NCI-H2029 treated with DMSO at 0.1 percent for 48 hours (cell line): ENCODE data around the gene TSHZ1.
"Not testable (repeated sequence)": the region's sequence is repeated elsewhere in the genome, so short reads cannot be mapped to it uniquely, and the experiment has no call there.

Experiments
- DNase-seq: peaks from one replicate; lab custom pipeline; 2025; lab: John Stamatoyannopoulos, UW

TSHZ1 gene

GRCh38 chr18:75179819-75180600 lies 30.6 kb upstream of the TSHZ1 start:
- DNase-seq: no peak

DNA sequence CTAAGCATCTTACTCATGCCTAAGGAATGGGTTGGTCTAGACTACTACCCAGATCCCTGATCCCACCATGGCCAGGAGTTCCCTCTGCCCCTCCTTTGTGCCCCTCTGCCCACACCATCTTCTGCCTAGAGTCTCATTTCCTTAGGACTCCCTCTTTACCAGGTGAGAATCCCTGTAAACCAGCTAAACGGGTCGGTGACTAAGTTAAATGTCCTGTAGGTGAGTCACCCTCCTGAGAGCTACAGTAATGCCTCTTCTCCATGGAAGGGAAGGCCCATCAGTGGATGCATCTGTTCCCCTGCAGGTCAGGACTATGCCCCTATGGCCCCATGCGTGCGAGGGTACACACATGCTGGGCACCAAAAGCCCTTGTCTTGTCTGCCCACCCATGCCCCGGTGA lies 27.1 kb upstream of the TSHZ1 start:
- DNase-seq: no peak

GRCh38 chr18:75183973-75184493 lies 26.6 kb upstream of the TSHZ1 start:
- DNase-seq: no peak

DNA sequence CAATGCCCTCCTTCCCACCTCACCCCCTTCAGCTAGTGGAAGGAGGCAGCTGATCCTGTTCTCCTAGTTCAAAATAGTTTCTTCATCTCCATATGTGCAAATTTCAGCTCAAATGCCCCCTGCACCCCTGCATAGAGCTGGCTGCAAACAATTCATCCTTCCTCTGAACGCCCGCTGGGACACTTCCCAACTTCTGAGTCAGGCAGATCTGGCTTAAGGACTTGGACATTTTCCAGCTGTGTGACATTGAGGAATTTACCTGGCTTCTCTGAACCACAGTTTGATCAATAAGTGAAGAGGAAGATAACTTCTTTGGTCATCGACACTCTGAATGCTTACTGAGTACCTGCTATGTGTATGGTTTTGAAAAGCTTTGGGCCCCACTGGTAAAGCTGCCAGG lies 25.1 kb upstream of the TSHZ1 start:
- DNase-seq: no peak

GRCh38 chr18:75187702-75188101 lies 22.9 kb upstream of the TSHZ1 start:
- DNase-seq: not testable (repeated sequence)

- no peak for DNase-seq
Measured at GRCh38 chr18:75189696-75190095, 20.9 kb upstream of the TSHZ1 start.

- DNase-seq: no peak
Measured at GRCh38 chr18:75192899-75193298, 17.7 kb upstream of the TSHZ1 start.

DNA sequence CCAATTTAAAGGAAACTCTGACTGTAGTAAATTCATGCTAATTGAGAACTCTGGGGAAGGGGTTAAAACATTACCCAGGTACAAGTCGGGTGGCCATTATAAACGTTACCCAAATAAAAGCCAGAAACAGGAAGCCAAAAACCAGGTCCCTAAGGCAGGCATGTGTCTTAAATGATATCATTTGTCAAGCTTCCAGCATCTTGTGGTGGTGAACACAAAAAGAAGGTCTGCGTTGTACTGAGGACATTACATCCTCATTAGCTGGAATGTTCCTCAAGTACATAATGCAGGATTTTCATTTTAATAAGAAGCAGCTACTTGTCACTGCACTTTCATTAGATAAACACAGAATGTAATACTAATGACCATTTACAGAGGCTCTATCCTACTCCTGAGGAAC lies 12.6 kb upstream of the TSHZ1 start:
- no peak for DNase-seq

- DNase-seq: no peak
Measured at GRCh38 chr18:75199327-75199726, 11.3 kb upstream of the TSHZ1 start.

GRCh38 chr18:75200071-75200470 lies 10.5 kb upstream of the TSHZ1 start:
- DNase-seq: no peak

- no peak for DNase-seq
Measured at GRCh38 chr18:75200605-75201280, 9.9 kb upstream of the TSHZ1 start.

GRCh38 chr18:75201282-75202270 lies 9.0 kb upstream of the TSHZ1 start:
- peak; percentile 41 for DNase-seq

DNA sequence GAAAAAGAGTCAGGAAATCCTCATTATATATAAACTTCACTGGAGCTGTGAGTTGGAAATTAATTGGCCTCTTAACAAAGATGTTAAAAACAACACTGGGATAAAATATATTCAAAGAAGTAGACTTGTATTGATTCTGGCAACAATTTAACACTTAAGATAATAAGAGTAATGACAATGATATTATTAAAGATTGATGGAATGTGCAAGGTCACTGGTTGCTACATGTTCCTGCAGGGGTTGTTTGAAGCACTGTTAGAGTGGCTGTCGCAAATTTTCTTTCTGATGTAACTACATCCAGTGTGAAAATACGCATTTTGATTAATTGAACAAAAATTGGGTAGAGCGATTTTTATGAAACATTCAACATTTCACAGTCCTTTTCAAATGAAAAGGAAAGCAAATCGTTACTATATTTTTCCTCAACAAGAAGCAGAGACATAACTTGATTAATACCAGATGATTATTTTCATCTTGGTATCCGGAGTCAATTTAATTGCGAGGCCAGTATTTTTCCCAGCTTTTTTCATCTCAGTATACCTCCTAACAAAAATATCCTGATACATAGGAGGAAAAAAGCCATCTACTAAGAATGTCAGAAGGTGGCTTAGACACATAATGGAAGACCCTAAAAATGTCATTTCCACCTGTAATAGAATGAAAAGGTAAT lies 7.8 kb upstream of the TSHZ1 start:
- no peak for DNase-seq

GRCh38 chr18:75203416-75204268 lies 7.0 kb upstream of the TSHZ1 start:
- DNase-seq: no peak

DNA sequence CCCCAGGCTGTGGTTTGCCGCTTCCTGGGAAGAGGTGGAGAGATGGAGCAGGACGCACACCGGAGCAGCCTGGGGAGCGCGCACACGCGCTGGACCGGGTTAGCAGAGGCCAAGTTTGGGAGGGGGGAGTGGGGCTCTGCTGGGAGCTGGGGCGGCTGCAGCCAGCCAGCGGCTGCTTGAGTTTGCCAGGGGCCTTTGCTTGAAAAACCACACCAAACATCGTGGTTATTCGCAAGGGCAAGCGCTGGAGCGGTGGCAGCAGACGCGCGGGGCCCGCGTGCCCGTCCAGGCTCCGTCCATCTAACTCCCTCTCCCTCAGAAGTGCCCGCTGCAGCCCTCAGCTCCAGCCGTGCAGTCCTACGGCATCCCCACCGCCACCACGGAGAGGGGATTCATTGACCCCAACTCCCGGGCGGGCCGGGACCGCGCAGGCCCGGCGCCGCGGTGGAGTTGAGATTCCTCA lies 6.3 kb upstream of the TSHZ1 start:
- no peak for DNase-seq

- DNase-seq: no peak
Measured at GRCh38 chr18:75204732-75205513, 5.7 kb upstream of the TSHZ1 start.

DNA sequence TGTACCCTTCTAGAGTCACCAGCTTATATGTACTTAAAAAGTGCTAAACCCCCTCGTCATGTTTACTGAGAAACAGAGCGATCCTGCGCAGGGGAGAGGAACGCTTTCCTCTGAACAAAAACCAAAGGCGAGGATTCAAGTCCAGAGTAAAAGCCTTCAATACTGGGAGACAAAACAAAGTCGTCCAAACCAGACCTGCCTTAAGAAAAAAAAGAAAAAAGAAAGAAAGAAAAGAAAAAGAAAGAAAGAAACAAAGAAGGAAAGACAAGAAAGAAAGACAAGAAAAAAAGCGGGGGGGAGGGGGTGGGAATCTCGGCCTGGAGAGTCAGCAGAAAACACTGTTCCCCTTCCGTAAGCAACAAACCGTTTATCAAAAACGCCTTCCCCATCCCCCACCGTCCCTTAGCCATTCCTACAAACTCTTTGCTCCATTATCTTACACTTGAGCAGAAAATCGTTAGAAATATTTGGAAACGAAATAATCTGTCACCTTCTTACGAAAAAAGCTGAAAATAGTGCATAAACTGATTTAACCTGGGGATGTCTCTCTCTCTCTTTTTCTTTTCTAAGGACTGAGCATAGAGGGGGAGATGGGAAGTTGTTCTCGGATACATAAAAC lies 5.0 kb upstream of the TSHZ1 start:
- no peak for DNase-seq

DNA sequence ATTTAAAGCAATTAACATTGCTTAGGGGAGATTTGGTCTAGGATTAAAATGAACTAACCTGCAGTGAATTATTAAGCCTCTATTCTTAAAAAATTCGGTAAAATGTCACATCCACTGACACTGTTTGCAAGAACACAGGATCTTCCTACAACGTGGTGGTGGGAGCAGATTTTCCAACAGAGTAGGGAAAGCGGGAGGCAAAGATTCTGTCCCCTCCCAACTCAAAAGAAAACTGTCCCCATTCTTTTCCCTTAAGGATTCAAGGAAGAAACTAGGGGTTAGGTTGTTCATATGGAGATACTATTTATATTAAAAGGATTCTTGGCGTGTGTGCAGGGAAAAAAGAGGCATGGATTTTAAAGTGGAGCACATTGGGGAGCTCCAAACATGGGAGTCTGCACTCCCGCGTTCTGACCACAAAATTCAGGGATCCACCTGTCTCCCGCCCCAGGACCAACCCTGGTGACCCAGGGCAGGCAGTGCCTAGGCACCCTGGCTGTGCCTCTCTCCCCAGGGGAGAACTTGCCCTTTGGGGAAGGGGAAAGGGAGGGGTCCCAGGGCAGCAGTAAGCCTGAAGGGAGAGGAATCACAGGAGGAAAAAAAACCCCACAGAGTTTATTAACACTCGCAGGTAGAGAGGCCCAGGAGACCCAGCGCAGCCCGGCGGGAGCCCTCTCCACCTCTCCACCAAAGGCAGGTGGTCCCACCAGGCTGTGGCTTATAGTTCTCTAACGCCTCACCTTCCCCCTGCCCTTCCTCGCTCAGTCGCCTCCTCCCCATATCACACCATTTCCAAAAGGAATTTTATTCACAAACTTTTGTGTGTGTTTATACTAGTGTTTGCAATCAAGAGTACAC lies 3.9 kb upstream of the TSHZ1 start:
- DNase-seq: no peak
